Stimulated activated CD4-positive, alpha-beta T cell treated with anti-CD3 and anti-CD28 coated beads, Interleukin-15, amount 100 ng/mL, for 24 hours (primary cell): ENCODE results near the gene GPR137C.

Source experiments
- DNase-seq: peaks from one replicate; pipeline ENCODE4 v3.0.0-alpha.2; 2020

GPR137C gene

GRCh38 chr14:52575858-52576257 lies 23.2 kb downstream of the GPR137C start:
- DNase-seq, result no peak

- no peak for DNase-seq
Observed at GRCh38 chr14:52583544-52583943, 30.9 kb downstream of the GPR137C start.

DNA sequence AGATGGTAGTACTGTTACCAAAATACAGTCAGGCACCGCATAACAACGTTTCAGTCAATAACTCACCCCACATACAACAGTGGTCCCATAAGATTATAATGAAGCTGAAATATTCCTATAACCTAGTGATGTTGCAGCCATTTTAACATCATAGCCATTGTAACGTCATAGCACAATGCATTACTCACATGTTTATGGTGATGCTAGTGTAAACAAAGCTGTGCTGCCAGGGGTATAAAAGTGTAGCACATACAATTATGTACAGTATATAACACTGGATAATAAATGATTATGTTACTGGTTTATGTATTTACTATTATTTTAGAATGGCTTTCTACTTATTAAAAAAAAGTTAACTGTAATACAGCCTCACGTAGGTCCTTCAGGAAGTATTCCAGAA lies 37.0 kb downstream of the GPR137C start:
- no peak for DNase-seq

DNA sequence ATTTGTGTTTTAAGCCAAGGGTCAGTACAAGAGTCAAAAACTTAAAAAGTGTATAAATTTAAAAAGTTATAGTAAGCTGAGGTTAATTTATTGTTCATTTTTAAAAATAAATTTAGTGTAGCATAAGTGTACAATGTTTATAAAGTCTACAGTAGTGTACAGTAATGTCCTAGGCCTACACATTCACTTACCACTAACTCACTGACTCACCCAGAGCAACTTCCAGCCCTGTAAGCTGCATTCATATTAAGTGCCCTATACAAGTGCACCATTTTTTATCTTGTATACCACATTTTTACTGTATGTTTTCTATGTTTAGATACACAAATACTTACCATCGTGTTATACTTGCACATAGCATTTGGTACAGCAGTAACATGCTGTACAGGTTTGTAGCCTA lies 37.7 kb downstream of the GPR137C start:
- DNase-seq, result no peak

DNA sequence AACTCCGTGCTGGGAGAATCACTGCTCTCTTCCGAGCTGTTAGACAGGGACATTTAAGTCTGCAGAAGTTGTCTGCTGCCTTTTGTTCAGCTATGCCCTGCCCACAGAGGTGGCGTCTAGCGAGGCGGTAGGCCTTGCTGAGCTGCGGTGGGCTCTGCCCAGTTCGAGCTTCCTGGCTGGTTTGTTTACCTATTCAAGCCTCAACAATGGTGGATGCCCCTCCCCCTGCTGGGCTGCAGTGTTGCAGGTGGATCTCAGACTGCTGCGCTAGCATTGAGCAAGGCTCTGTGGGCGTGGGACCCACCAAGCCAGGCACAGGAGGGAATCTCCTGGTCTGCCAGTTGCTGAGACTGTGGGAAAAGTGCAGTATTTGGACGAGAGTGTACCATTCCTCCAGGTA lies 43.7 kb downstream of the GPR137C start:
- DNase-seq, result no peak

- no peak for DNase-seq
Observed at GRCh38 chr14:52596861-52597260, 44.2 kb downstream of the GPR137C start.

DNA sequence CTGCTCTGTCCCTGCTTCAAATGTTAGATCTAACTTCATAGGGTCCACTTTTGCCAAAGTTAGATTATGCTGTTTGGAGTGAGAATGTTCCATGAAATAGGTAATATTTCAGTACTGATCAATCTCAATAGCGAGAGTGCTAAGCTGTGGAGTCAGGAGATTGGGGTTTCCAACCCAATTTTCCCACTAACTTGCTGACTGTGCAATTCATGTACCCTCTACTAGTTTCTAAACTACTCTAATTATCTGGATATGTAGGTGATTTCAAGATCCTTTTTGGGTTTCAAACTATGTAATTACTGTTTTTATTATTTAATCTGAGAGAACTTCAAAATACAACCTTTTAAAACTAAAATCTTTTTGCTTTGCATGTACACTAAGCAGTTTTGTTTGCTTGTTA lies 45.9 kb downstream of the GPR137C start:
- no peak for DNase-seq

- no peak for DNase-seq
Observed at GRCh38 chr14:52599974-52600373, 47.3 kb downstream of the GPR137C start.

DNA sequence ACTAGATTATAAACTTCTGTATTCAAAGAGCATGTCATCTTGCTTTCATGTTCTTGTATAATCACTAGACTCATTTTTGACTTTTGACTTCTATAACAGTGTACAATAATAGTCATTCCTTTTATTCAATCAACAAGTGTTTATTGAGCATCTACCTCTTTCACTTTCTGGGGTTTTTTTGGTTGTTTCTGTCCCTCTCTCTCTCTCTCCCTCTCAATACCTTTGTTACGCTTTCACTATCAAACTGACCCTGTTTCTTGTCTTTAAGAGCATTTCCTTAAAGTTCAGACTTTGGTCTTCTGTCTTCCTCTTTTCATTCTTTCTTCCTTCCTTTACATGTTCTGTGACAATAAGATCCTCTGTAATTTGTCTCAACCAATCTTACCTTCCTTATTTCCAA lies 49.5 kb downstream of the GPR137C start:
- DNase-seq, result no peak

- DNase-seq, result no peak
Observed at GRCh38 chr14:52607061-52607460, 54.4 kb downstream of the GPR137C start.

- no peak for DNase-seq
Observed at GRCh38 chr14:52609445-52610044, 56.9 kb downstream of the GPR137C start.

DNA sequence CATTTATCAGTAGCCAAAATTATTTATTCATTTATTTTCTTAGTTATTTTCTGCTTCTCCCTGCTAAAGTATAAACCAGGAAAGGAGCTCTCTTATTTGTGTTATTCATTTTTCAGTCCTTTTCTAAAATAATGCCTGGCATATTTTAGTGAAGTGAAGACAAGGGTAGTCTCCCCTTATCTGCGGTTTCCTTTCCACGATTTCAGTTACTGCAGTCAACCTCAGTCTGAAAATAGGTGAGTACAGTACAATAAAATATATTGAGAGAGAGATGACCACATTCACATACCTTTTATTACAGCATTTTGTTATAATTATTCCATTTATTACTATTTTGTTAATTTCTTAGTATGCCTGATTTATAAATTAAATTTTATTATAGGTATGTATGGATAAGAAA lies 57.6 kb downstream of the GPR137C start:
- no peak for DNase-seq

- DNase-seq, result no peak
Observed at GRCh38 chr14:52618602-52619001, 66.0 kb downstream of the GPR137C start.

- no peak for DNase-seq
Observed at GRCh38 chr14:52619687-52620086, 67.1 kb downstream of the GPR137C start.

DNA sequence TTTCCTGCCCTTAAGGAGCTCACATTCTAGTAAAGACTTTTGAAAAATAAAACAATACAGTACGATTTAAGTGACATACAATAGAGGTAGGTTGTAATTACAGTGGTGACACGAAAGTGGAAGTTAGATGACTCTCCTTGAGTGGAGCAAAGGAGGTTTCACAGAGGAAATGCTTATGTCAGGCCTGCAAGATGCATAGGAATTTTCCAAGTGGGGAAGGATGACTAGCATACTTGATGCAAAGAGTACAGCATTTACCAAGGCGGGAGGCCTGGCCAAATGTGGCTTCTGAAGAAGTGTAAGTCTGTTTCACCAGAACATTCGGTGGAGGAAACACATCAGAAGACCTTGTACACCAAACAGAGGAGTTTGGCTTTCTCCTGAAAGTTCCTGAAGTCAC lies 87.5 kb downstream of the GPR137C start:
- peak; percentile 53 for DNase-seq

DNA sequence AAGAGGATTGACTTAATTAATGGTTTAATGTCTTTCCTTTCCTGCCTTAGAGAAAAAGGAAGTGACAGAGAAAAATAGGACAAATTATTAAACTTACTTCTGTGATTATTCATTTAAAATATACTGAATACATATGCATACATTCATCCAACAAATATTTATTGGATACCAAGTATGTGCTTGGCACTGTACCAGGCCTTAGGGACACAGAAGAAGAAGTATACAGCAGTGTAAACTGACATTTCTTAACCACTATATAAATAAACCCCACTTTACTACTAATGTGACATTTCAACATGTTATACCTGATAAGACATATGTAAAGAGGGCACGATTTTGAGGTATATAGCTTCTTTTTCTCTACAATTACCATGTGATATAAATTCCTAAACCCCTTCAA lies 89.1 kb downstream of the GPR137C start:
- DNase-seq, result no peak

- DNase-seq, result no peak
Observed at GRCh38 chr14:52649511-52649910, 96.9 kb downstream of the GPR137C start.

- no peak for DNase-seq
Observed at GRCh38 chr14:52650774-52651173, 98.1 kb downstream of the GPR137C start.

DNA sequence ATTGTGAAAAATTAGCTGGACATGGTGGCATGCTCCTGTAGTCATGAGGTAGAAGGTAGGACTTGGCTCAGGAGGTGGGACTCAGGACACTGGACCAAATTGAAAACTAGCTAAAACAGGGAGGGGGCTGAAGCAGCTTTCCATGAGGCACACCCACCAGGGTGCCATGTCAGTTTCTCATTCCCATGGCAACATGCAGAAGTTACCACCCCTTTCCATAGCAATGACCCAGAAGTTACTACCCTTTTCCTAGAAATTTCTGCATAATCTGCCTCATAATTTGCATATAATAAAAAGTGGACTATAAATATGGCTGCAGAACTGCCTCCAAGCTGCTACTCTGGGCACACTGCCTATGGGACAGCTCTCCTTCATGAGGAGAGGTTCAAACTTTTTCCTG lies 104.3 kb downstream of the GPR137C start:
- no peak for DNase-seq

GRCh38 chr14:52660325-52660724 lies 107.7 kb downstream of the GPR137C start:
- DNase-seq, result no peak

- no peak for DNase-seq
Observed at GRCh38 chr14:52660832-52661231, 108.2 kb downstream of the GPR137C start.

GRCh38 chr14:52661314-52661713 lies 108.7 kb downstream of the GPR137C start:
- DNase-seq, result no peak

- no peak for DNase-seq
Observed at GRCh38 chr14:52663850-52664249, 111.2 kb downstream of the GPR137C start.

GRCh38 chr14:52678591-52678990 lies 126.0 kb downstream of the GPR137C start:
- no peak for DNase-seq

DNA sequence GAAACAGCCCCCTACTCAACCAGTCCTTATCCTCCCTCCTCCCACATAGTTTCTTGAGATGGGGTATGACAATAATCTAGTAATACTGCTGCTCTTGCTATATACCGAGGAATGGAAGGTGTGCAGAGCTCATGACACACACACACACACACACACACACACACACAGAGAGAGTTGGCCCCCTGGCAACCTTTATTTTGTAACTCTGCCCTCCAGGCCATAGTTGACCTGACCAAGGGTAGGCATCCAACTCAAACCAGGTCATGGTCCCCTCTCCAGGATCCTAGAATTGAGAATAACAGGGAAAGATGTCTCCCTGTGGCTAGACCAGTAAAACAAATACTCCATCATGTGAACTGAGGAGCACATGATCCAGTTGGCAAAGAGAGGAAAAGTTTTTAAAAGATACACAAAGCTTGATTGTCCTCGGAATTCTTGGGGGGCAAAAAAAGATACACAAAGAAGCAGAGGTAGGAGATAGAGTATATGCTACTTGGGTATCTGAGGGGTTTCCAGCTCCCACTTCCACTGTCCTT lies 131.4 kb downstream of the GPR137C start:
- DNase-seq, result no peak
